GM10266 (cell line): ENCODE data around the gene LDB3.
"Not testable (repeated sequence)": the region's sequence is repeated elsewhere in the genome, so short reads cannot be mapped to it uniquely, and the experiment has no call there.

Source experiments
- DNase-seq: peaks from one replicate; pipeline ENCODE4 v3.0.0; 2012; ENCODE audit errors: extremely low spot score
- CTCF ChIP-seq: IDR thresholded peaks from 2 replicates; pipeline ENCODE4 v1.5.1; 2012; ENCODE audit warnings: mild to moderate bottlenecking, low read depth; ENCODE audit not compliant: control insufficient read depth, insufficient read depth; ENCODE audit errors: missing control alignments

The LDB3 gene

GRCh38 chr10:86732771-86733170 is 64.5 kb downstream of the LDB3 start:
- TF ChIP-seq CTCF = no peak
- no peak for DNase-seq

GRCh38 chr10:86733260-86733671 is 65.0 kb downstream of the LDB3 start:
- TF ChIP-seq CTCF = no peak
- DNase-seq = no peak

GRCh38 chr10:86734207-86734988 is 66.1 kb downstream of the LDB3 start:
- no peak for DNase-seq

GRCh38 chr10:86735278-86735677 is 67.0 kb downstream of the LDB3 start:
- DNase-seq = not testable (repeated sequence)

More at GRCh38 chr10:86734207-86734988, 66.1 kb downstream of the LDB3 start:
- TF ChIP-seq CTCF = no peak

- DNase-seq = no peak
- TF ChIP-seq CTCF = no peak
Observed at GRCh38 chr10:86742230-86742629, 73.9 kb downstream of the LDB3 start.

- TF ChIP-seq CTCF = no peak
- DNase-seq = no peak
Observed at GRCh38 chr10:86744067-86744725, 75.9 kb downstream of the LDB3 start.

- no peak for TF ChIP-seq CTCF
- no peak for DNase-seq
Observed at GRCh38 chr10:86747796-86748581, 79.7 kb downstream of the LDB3 start.
